Endothelial cell (in vitro differentiated cells): ENCODE measurements around the gene C21orf91. TPM values are rescaled to one million over a fixed set of nuclear protein-coding genes. Genes with fewer than 3 reads are reported as not detected.

Experiments used
- DNase-seq: peaks from one replicate; pipeline ENCODE4 v3.0.0; 2021; ENCODE audit warnings: low spot score
- H3K27ac Mint-ChIP-seq: one replicate; pipeline ENCODE4 v1.8.0; 2021; ENCODE audit warnings: mixed read lengths, inconsistent platforms; ENCODE audit not compliant: unreplicated experiment
- H3K27me3 Mint-ChIP-seq: one replicate; pipeline ENCODE4 v1.8.0; 2021; ENCODE audit warnings: mild to moderate bottlenecking, moderate library complexity, mixed read lengths, inconsistent platforms; ENCODE audit not compliant: unreplicated experiment
- H3K36me3 Mint-ChIP-seq: one replicate; pipeline ENCODE4 v1.8.0; 2021; ENCODE audit warnings: mild to moderate bottlenecking, low read depth, mixed read lengths, inconsistent platforms; ENCODE audit not compliant: unreplicated experiment
- H3K4me1 Mint-ChIP-seq: one replicate; pipeline ENCODE4 v1.8.0; 2021; ENCODE audit warnings: mild to moderate bottlenecking, mixed read lengths, inconsistent platforms; ENCODE audit not compliant: unreplicated experiment
- H3K4me3 Mint-ChIP-seq: one replicate; pipeline ENCODE4 v1.8.0; 2021; ENCODE audit warnings: mild to moderate bottlenecking, mixed read lengths, inconsistent platforms; ENCODE audit not compliant: unreplicated experiment
- H3K9me3 Mint-ChIP-seq: one replicate; pipeline ENCODE4 v1.8.0; 2021; ENCODE audit warnings: mixed read lengths, inconsistent platforms; ENCODE audit not compliant: unreplicated experiment
- total RNA-seq: library from RNA; stranded (reverse); fragmentation: NEBNext Ultra II Directional; extraction: Animal tissue kit (Norgen Biotek cat#: 25700); gene quantifications from one replicate; pipeline ENCODE4 v1.2.1, GENCODE V29; 2021; ENCODE audit not compliant: unreplicated experiment
- TF ChIP-seq, protein P1 (sequence below): fragments of 200-600 bp; sonication (generic); IDR thresholded peaks from one replicate; pipeline ENCODE4 v1.5.0; 2021; ENCODE audit warnings: antibody characterized with exemption; ENCODE audit not compliant: unreplicated experiment

Gene C21orf91
- total RNA-seq, 1 donor from 2014 or later = 29.5 TPM

- Mint-ChIP-seq H3K4me3 (no peak overlapping the region), H3K27ac (no peak overlapping the region), H3K27me3 (no peaks in the 10 kb centered on the region), H3K9me3 (peaks cover 7% of the 10 kb centered on the region), H3K4me1 (peaks cover 29% of the 10 kb centered on the region), H3K36me3 (peaks cover 55% of the 10 kb centered on the region)
- TF ChIP-seq, protein P1, sequence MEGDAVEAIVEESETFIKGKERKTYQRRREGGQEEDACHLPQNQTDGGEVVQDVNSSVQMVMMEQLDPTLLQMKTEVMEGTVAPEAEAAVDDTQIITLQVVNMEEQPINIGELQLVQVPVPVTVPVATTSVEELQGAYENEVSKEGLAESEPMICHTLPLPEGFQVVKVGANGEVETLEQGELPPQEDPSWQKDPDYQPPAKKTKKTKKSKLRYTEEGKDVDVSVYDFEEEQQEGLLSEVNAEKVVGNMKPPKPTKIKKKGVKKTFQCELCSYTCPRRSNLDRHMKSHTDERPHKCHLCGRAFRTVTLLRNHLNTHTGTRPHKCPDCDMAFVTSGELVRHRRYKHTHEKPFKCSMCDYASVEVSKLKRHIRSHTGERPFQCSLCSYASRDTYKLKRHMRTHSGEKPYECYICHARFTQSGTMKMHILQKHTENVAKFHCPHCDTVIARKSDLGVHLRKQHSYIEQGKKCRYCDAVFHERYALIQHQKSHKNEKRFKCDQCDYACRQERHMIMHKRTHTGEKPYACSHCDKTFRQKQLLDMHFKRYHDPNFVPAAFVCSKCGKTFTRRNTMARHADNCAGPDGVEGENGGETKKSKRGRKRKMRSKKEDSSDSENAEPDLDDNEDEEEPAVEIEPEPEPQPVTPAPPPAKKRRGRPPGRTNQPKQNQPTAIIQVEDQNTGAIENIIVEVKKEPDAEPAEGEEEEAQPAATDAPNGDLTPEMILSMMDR = no peak
- no peak for DNase-seq
These were observed 5.8 kb downstream of the C21orf91 start for GRCh38 chr21:17813353-17813752.

GRCh38 chr21:17805966-17806365 is 13.2 kb downstream of the C21orf91 start:
- Mint-ChIP-seq H3K9me3 (peaks cover 16% of the 10 kb centered on the region), H3K4me1 (no peaks in the 10 kb centered on the region), H3K36me3 (peaks cover 63% of the 10 kb centered on the region), H3K4me3 (no peak overlapping the region), H3K27me3 (no peaks in the 10 kb centered on the region), H3K27ac (no peak overlapping the region)
- DNase-seq = no peak
- TF ChIP-seq, protein P1 = no peak

GRCh38 chr21:17803536-17803935 is 15.6 kb downstream of the C21orf91 start:
- H3K27me3 Mint-ChIP-seq = no peaks in the 10 kb centered on the region
- H3K4me3 Mint-ChIP-seq = no peak overlapping the region
- peaks cover 9% of the 10 kb centered on the region for H3K9me3 Mint-ChIP-seq
- no peak for DNase-seq
- no peaks in the 10 kb centered on the region for H3K4me1 Mint-ChIP-seq
- TF ChIP-seq, protein P1 = no peak
- peaks cover 42% of the 10 kb centered on the region for H3K36me3 Mint-ChIP-seq
- H3K27ac Mint-ChIP-seq = no peak overlapping the region

GRCh38 chr21:17802572-17802971 is 16.6 kb downstream of the C21orf91 start:
- Mint-ChIP-seq H3K36me3 (peaks cover 33% of the 10 kb centered on the region), H3K4me1 (no peaks in the 10 kb centered on the region), H3K9me3 (peaks cover 5% of the 10 kb centered on the region), H3K4me3 (no peak overlapping the region), H3K27me3 (no peaks in the 10 kb centered on the region), H3K27ac (no peak overlapping the region)
- no peak for DNase-seq
- TF ChIP-seq, protein P1 = no peak

DNA sequence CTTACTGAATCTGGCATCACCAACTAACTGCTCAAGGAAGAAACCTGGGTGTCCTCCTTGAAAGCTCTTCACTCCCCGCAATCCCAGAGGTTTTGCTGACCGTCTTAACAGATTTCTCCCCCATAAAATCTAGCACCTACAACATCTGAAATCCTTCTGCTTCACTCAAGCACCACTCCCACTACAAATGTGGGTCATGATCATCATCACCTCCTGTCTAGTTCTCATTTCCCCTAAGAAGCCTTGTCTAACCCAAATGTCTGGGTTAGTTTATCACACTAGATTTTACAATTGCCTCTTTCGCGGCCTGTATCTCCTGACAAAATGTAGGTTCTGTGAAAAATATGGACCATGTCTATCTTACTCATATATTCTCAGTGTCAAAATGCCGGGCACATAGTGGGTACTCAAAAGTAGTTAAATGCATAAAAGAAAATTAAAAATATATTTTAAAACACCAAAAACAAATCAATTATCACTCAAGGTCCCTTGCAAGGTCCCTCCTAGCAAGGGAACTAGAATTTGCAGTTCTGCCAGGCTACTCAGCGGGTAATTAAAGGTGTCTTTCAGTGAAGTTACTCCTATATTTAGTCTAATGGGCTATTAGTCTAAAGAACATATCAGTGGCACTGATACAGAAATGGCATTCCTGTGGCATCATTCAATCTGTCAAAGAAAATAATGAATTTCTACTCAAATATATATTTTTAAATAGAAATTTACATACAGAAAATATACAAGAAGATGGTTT is 19.6 kb downstream of the C21orf91 start:
- no peaks in the 10 kb centered on the region for H3K27me3 Mint-ChIP-seq
- H3K36me3 Mint-ChIP-seq = peaks cover 21% of the 10 kb centered on the region
- TF ChIP-seq, protein P1 = no peak
- H3K9me3 Mint-ChIP-seq = no peaks in the 10 kb centered on the region
- H3K27ac Mint-ChIP-seq = no peak overlapping the region
- DNase-seq = no peak
- no peak overlapping the region for H3K4me3 Mint-ChIP-seq
- H3K4me1 Mint-ChIP-seq = no peaks in the 10 kb centered on the region
